Aorta (tissue), 5 donors: ENCODE results near the gene GAS6. TPM values are rescaled to one million over a fixed set of nuclear protein-coding genes. Genes with fewer than 3 reads are reported as not detected.

Experiments used
- ATAC-seq: fragments of 200-7000 bp; cut with Tn5 transposase; one replicate; pipeline ENCODE4 v1.9.1; 2022; ENCODE audit warnings: moderate library complexity; ENCODE audit not compliant: low FRiP score
- DNase-seq, 2 donors: peaks; one replicate each; pipeline ENCODE4 v3.0.0-alpha.2; 2020
- H3K27ac ChIP-seq, 2 donors: one replicate each; pipeline ENCODE4 v1.5.1; 2013; ENCODE audit warnings: low read length in 2 of 2, mild to moderate bottlenecking in 2 of 2, moderate library complexity in 2 of 2, control low read depth in 1 of 2, inconsistent platforms in 1 of 2, low read depth in 1 of 2
- H3K27me3 ChIP-seq, 2 donors: one replicate each; pipeline ENCODE4 v1.6.1; 2013; ENCODE audit warnings: control low read depth in 1 of 2, low read length in 1 of 2, mild to moderate bottlenecking in 1 of 2, moderate library complexity in 1 of 2; ENCODE audit not compliant: insufficient read depth in 2 of 2, control insufficient read depth in 1 of 2
- H3K36me3 ChIP-seq, 2 donors: one replicate each; pipeline ENCODE4 v1.6.1; 2013; ENCODE audit warnings: control low read depth in 1 of 2, low read length in 1 of 2, mild to moderate bottlenecking in 1 of 2; ENCODE audit not compliant: insufficient read depth in 2 of 2, control insufficient read depth in 1 of 2
- H3K4me1 ChIP-seq, 2 donors: one replicate each; pipeline ENCODE4 v1.6.1; 2013; ENCODE audit warnings: low read length in 2 of 2, control low read depth in 1 of 2, mild to moderate bottlenecking in 1 of 2, moderate library complexity in 1 of 2; ENCODE audit not compliant: insufficient read depth in 2 of 2, control insufficient read depth in 1 of 2
- H3K4me3 ChIP-seq, 2 donors: one replicate each; pipeline ENCODE4 v1.5.1; 2013; ENCODE audit warnings: low read length in 2 of 2, control low read depth in 1 of 2, mild to moderate bottlenecking in 1 of 2
- H3K9me3 ChIP-seq: one replicate; pipeline ENCODE4 v1.6.1; 2013; ENCODE audit warnings: mild to moderate bottlenecking, low read length; ENCODE audit not compliant: control insufficient read depth
- WGBS, 2 donors: extraction: QIAGEN DNeasy Blood & Tissue Kit; methylation state at CpG; one replicate each; pipeline ENCODE4 v1.1.7; 2013; 5-methylcytosine and 5-hydroxymethylcytosine counted together
- intact Hi-C, 2 donors: fragments of 100-400 bp; cut with DNase I; formaldehyde crosslinking; loops; one replicate each; pipeline versions ENCODE4 v1.14.2 to v1.15.0; 2022
- polyA plus RNA-seq, 2 donors: library from polyadenylated mRNA; stranded (reverse); fragments of 200-250 nt; gene quantifications; one replicate each; pipeline ENCODE4 v1.2.3, GENCODE V29; 2013
- total RNA-seq, 2 donors: library from RNA; stranded (reverse); fragmentation: NEBNext Ultra II Directional; extraction: Animal tissue kit (Norgen Biotek cat#: 25700); gene quantifications; one replicate each; pipeline ENCODE4 v1.2.1, GENCODE V29; 2021
- donor health status: healthy with polysubstance abuse.
- donor health status: Bipolar disorder and iron deficiency.
- donor health status: DM: no; HTN: no; CAD: no.
- donor health status: DM: no; HTN: no; CAD: no.
- donor health status: DM: yes; HTN: yes; CAD: no.

The GAS6 gene
- total and polyA plus RNA-seq, 4 donors, result 244 to 509 (median 333) TPM

- H3K27me3 ChIP-seq, result no peaks in the 10 kb centered on the region
- no peaks in the 10 kb centered on the region for H3K9me3 ChIP-seq
- H3K36me3 ChIP-seq, result peaks cover 3 to 7% of the 10 kb centered on the region in 2 donors
- ATAC-seq, result no peak
- H3K27ac ChIP-seq, result no peak overlapping the region
- H3K4me3 ChIP-seq, result no peak overlapping the region
- DNase-seq, result peak in 1 of 2 donors; percentile 65
- 93 to 94% methylated on average over 18 of the region's 18 CpGs for WGBS, 2 donors
- no peaks in the 10 kb centered on the region for H3K4me1 ChIP-seq
- intact Hi-C loops, result no loop called here
These were observed 15.2 kb downstream of the GAS6 start for GRCh38 chr13:113848431-113849260.

- Histone ChIP-seq H3K9me3 (no peaks in the 10 kb centered on the region), H3K4me1 (no peaks in the 10 kb centered on the region), H3K27me3 (no peaks in the 10 kb centered on the region), H3K4me3 (no peak overlapping the region), H3K27ac (no peak overlapping the region), H3K36me3 (peaks cover 3 to 7% of the 10 kb centered on the region in 2 donors)
- ATAC-seq, result no peak
- 92 to 95% methylated on average over 8 of the region's 8 CpGs for WGBS, 2 donors
- DNase-seq, result peak in 1 of 2 donors; percentile 67
- intact Hi-C loops, result no loop called here
These were observed 15.9 kb downstream of the GAS6 start for GRCh38 chr13:113848020-113848419.

- WGBS, 2 donors, result 94 to 96% methylated on average over 28 of the region's 28 CpGs
- Histone ChIP-seq H3K4me1 (no peaks in the 10 kb centered on the region), H3K27ac (no peak overlapping the region), H3K9me3 (no peaks in the 10 kb centered on the region), H3K27me3 (no peaks in the 10 kb centered on the region), H3K36me3 (peaks cover 3 to 7% of the 10 kb centered on the region in 2 donors), H3K4me3 (no peak overlapping the region)
- ATAC-seq, result no peak
- DNase-seq, result peak in 1 of 2 donors; percentile 68
- intact Hi-C loops, result no loop called here
These were observed 17.1 kb downstream of the GAS6 start for GRCh38 chr13:113846636-113847318.

GRCh38 chr13:113845723-113846635, 17.9 kb downstream of the GAS6 start:
- H3K4me1 ChIP-seq, result no peaks in the 10 kb centered on the region
- ATAC-seq (no peak), DNase-seq (peak in 1 of 2 donors; percentile 55)
- WGBS, 2 donors, result 81 to 85% methylated on average over 30 of the region's 30 CpGs
- H3K36me3 ChIP-seq, result peaks cover 3 to 7% of the 10 kb centered on the region in 2 donors
- intact Hi-C loops, result no loop called here
- no peak overlapping the region for H3K4me3 ChIP-seq
- no peaks in the 10 kb centered on the region for H3K27me3 ChIP-seq
- H3K9me3 ChIP-seq, result no peaks in the 10 kb centered on the region
- no peak overlapping the region for H3K27ac ChIP-seq

- ATAC-seq, result no peak
- DNase-seq, result peak; percentile 41 to 43
- no peak overlapping the region for H3K27ac ChIP-seq
- 89 to 92% methylated on average over 13 of the region's 13 CpGs for WGBS, 2 donors
- intact Hi-C loops, result no loop called here
- H3K27me3 ChIP-seq, result no peaks in the 10 kb centered on the region
- H3K36me3 ChIP-seq, result peaks cover 3 to 7% of the 10 kb centered on the region in 2 donors
- H3K4me1 ChIP-seq, result no peaks in the 10 kb centered on the region
- no peaks in the 10 kb centered on the region for H3K9me3 ChIP-seq
- H3K4me3 ChIP-seq, result no peak overlapping the region
These were observed 18.8 kb downstream of the GAS6 start for GRCh38 chr13:113845055-113845454.

GRCh38 chr13:113843864-113844556, 19.9 kb downstream of the GAS6 start:
- DNase-seq (peak; percentile 49 to 65), ATAC-seq (no peak)
- H3K36me3 ChIP-seq, result peaks cover 3 to 7% of the 10 kb centered on the region in 2 donors
- WGBS, 2 donors, result 84 to 88% methylated on average over 26 of the region's 26 CpGs
- intact Hi-C loops, result no loop called here
- no peak overlapping the region for H3K27ac ChIP-seq
- no peaks in the 10 kb centered on the region for H3K9me3 ChIP-seq
- H3K27me3 ChIP-seq, result no peaks in the 10 kb centered on the region
- no peaks in the 10 kb centered on the region for H3K4me1 ChIP-seq
- no peak overlapping the region for H3K4me3 ChIP-seq

GRCh38 chr13:113843063-113843654, 20.7 kb downstream of the GAS6 start:
- ATAC-seq (no peak), DNase-seq (peak; percentile 41 to 63)
- H3K9me3 ChIP-seq, result no peaks in the 10 kb centered on the region
- no peak overlapping the region for H3K27ac ChIP-seq
- no peaks in the 10 kb centered on the region for H3K27me3 ChIP-seq
- no peak overlapping the region for H3K4me3 ChIP-seq
- whole genome bisulfite sequencing, 2 donors, result 93 to 94% methylated on average over 29 to 30 of the region's 30 CpGs
- intact Hi-C loops, result no loop called here
- H3K36me3 ChIP-seq, result peaks cover 3 to 7% of the 10 kb centered on the region in 2 donors
- H3K4me1 ChIP-seq, result no peaks in the 10 kb centered on the region
